Hypothalamus (tissue), 51 donors: ENCODE data around the gene DYNC1I1.

Experiments used
- DNase-seq, 51 donors: peaks; one replicate each; lab custom pipeline; 2025; lab: John Stamatoyannopoulos, UW

DYNC1I1 gene

DNA sequence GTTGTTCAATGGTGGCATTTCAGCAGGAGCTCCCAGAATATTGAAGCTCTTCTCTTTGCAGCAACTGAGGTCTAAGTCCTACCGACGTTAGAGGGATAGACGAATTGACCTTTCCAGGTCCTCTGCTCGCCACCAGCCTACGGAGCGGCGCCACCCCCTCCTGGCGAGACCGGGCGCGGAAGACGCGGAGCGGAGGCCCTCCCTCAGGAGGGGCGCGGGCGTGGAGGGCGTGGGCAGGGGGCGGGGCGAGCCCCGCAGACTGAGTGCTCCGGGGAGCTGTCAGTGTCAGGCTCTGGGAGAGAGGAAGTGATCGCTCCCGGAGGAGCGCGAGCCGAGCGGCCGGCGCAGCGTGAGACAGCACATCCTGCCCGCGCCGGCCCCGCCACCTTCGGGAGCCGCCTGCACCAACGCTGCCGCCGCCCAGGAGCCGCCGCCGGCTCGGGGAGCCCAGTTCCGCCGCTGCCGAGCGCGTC lies at the start of gene DYNC1I1:
DYNC1I1 (plus strand) TSS at position 257 of the 473 bp plus-strand sequence. CDS start 32,176 bp downstream, outside the sequence.
- peak in 46 of 51 donors; percentile 9 to 84 (median 52) for DNase-seq

DNA sequence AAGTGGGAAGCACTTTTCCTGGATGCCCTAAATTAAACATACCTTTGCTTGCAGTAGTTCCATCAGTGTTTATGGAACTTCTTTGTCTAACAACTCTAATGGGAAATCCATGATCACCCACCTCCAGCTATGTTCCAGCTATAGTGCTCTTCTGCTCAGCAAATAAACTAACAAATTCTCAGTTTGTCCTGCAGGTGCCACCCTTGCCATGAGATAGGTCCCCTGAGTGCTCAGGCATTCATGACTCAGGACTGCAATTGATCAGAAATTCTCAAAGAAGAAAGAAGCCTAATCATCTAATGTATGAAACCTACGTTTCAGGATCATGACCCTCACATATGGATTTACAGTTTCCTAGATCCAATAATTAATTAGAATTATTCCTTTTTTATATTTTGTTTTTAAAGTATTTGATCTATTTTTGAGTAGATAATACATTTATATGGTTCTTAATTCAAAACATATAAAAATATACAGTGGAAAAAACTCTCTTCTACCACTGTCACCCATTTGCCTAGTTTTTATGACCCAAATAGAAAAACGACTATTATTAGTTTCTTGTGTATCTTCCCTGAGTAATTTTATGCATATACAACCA lies 48.7 kb upstream of the DYNC1I1 start:
- peak in 21 of 51 donors; percentile 1 to 52 (median 19) for DNase-seq

DNA sequence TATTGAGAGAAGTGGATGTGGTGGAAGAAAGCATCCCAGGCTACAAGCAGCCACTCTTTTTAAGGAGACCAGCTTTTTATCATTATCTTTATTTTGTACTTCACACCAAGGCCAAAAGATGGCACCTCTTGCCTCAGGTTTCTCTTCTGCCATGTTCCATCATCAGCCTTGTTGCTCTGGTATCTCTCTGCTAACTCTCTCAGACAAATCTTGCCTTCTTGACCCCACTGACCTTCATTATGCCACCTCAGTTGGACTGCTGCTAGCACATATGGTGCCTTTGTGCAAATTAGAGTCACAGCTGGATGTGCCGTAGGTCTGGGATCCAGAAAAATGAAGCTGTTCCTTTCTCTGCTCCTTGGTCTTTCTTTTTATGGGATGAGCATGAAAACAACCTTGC lies 47.1 kb upstream of the DYNC1I1 start:
- DNase-seq, result no peak

DNA sequence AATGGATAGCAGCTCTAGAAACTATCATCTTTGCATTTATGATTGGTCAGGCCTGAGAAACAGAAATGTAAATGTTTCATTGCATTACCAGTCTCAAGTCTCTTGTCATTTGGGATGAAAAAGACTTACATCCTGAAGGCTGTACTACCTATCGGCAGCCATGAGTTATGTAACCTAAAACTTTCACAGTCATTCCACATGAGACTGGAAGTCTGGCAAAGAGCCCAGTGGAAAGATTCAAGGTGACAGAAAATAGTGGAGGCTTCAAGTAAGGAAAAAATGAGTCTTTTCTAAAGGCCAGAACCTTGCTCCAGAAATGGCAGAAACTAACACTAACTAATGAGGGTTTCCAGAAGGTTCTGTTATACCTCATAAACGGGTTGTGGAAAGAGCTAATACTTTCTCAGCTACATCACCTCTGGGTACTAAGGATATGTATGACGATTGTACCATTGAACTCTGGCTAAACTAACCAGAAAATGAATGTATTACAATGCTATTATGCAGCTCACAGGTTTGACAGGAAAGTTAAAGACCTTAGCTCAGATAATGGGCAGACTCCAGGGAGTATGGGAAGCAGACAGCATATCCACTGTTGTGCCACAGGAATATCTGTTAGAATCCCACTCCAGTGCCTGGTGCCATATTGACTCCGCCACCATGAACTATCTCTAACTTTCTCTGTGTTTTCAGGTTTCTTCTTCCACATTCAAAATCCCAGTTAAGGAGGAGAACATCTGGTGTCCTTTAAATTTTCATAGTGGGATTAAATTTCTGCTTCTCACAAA lies 41.7 kb upstream of the DYNC1I1 start:
- DNase-seq, result no peak

DNA sequence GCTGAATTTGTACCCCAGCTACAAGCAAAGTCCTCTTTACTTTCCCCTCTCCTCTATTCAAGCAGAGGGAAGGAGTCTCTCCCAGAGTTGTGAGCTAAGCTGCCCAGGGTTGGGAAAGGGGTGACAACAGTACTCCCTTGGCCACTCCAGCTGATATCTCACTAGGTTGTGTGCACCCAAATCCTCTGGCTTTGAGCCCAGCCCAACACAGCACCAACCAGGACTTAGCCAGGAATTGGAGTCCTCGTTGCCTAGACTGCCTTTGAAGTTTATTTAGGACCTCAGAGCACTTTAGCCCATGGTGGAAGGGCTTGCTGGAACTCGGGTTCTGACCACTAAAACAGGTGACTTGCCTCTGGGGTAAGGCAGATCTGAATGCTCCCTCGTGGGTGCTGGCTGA lies 35.7 kb upstream of the DYNC1I1 start:
- DNase-seq, result no peak

DNA sequence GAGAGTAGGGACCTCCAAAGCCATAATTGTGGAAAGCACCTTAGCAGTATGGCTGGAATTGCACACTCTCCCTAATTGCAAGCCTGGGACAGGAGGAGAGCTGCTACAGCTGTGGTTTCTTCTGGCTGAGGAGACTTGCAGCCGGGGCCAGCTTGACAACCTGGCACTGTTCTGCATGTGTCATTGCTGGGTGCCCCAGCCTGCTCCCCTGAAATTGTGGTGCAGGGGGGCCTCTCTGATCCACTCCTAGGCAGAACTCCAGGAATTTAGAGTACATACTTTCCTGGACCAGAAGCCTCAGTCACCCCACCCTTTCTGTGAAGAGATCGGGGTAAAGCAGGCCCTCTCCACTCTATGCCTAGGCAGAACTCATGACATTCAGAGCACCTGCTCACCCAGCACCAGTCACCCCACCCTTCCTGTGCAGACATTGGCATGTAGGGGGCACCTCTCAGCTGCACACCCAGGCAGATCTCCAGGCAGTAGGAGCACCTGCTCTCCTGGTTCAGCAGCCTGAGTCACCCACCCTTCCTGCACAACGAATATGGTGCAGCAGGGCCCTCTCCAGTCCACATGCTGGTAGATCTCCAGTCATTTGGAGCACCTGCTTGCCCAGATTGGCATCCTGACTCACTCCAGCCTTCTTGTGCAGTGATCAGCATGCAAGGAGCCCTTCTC lies 34.4 kb upstream of the DYNC1I1 start:
- no peak for DNase-seq

DNA sequence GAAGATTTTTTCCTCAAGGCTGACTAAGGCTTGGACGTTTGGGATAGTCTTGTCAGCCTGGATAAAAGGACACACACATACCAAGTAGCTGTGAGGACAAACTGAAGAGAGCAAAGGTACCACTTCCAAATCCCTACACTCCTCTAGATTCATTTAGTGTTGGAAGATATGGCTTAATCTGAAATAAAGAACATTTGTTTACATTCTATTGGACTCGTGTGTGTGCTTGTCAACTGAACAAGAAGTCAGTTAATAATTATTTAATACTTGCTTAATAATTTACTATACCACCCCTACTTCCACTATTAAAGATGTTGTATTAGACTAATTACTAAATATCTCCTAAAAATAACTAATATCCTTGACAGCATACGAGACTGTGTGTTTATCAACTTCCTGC lies 23.3 kb upstream of the DYNC1I1 start:
- DNase-seq, result no peak

DNA sequence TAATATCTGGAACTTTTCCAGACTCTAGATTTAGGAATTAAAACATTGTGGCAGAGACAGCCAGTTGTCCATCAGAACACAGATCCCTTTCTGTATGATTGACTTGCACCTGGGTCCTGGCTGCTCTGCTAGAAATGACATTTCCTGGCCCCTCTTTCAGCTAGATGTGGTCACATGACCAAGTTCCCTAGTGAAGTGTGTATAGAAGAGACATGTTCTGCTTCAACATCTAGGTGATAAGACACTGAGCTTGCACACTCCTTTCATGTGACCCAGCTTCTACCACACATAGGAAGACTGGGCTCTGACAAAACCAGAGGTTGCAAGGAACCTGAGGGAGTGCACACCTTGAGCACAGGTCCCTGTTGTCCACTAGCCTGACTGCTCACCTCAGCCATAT lies 22.8 kb upstream of the DYNC1I1 start:
- DNase-seq, result no peak

DNA sequence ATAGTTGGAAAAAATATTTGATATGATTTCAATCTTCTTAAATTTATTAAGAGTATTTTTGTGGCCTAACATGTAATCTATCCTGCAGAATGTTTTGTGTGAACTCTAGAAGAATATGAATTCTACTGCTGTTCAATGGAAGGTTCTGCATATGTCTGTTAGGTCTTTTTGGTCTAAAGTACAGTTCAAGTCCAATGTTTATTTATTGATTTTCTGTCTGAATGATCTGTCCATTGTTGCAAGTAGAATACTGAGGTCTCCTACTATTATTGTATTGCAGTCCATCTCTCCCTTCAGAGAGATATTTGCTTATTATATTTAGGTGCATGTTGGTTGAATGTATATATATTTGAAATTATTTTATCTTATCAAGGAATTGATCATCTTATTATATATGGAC lies 18.9 kb upstream of the DYNC1I1 start:
- no peak for DNase-seq

DNA sequence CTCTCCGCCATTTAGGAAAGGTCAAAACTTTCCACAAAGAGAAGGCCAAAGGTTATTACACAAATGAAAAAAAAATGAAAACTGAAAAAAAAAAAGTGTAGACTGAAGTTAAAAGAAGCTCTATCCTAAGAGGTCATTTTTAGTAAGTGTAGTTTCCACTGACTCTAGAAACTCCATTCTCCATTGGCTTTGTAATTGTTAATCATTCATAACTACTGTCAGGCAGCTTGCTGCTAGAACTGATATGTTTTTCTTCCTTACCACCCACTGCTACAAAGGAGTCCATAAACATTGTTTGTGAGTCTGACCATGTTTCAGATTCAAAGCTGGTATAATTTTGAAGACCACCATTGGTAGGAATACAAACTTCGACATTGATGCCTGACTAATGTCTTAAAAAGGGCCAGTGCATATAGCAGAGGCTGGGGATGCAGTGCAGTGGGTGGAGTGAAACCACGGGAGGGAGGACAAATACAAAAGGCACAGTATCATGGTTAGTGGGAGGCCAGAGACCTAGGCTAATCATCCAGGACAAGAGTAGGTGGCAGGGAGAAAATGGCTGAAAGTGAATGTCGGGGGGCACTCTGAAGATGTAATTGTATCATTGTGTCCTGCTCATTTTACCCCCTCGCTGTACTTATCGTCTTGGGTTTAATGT lies 16.9 kb upstream of the DYNC1I1 start:
- DNase-seq, result no peak

DNA sequence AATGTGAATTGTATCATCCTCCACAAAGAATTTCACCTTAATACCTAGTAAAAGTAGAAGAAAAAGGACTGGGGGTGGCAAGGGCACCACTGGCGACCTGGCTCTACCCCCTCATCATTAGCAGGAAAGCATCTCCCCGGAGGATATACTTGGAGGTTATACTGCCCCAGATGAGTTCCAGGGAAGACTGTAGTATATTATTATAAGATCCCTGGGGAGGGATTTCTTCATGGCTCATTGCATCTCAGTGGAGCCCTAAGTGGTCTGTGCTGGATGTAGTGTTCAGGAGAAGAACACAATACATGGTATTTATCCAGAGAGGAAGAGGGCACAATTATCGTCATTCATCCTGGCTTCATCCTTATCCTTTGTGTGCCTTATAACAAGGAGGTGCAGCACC lies 14.2 kb upstream of the DYNC1I1 start:
- DNase-seq, result no peak

DNA sequence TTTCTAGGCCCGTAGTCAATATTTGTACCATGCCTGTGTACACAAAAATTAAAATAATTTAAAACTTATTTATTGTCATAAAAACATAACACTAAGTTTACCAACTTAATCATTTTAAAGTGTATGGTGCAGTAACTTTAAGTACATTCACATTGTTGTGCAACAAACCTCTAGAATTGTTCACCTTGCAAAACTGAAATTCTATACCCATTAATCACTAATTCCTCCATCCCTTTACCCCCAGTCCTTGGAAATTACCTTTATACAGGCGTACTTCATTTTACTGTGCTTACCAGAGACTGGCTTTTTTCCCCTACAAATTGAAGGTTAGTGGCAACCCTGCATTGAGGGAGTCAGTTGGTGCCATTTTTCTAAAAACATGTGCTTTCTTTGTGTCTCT lies 6.3 kb upstream of the DYNC1I1 start:
- no peak for DNase-seq

DNA sequence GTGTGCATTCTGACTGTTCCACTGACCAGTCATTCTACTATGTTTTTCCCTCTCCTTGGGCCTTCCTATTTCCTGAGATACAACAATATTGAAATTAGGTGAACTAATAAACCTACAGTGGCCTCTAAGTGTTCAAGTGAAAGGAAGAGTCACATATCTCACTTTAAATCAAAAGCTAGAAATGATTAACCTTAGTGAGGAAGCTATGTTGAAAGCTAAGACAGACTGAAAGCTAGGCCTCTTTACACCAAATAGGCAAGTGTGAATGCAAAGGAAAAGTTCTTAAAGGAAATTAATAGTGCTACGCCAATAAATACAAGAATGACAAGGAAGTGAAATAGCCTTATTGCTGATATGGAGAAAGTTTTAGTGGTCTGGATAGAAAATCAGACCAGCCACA lies 5.7 kb upstream of the DYNC1I1 start:
- DNase-seq, result no peak

DNA sequence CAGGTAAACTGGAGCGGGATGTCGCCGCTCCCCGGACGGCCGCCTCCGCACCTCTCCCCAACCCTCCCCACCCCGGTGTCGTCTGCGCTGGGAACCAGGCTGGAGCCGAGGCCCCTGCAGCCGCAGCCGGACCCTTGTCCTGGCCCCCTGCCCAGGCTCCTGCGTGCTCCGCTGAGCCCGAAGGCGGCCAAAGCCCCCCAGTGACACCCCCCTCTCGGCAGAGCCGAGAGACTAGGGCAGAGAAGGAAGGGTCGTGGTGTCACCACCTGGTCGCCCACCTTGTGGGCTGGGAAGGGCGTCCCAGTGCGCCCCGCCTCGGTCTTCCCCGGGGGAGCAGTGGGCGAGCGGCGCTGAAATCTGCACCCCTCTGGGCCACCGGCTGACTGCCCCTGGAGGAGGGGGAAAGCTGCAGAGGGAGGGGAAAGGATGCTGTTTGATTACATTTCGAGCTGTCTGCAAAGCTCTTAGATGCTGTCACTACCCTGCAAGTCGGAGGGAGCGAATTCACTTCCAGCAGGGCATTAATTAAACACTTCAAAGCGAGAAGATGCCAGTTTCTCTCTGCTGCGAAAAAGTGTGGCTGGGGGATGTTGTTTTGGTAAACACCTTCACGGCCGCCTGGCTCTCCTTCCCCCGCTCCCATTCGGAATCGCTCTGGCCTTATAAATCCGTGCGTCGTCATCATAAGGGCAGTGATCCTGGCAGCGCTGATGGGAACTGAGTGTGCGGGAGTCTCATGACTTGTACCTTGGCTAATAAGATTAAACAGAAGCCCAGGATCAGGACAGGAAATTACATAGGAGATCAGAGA lies 622 bp downstream of the DYNC1I1 start:
- DNase-seq, result peak in 23 of 51 donors; percentile 2 to 68 (median 25)

DNA sequence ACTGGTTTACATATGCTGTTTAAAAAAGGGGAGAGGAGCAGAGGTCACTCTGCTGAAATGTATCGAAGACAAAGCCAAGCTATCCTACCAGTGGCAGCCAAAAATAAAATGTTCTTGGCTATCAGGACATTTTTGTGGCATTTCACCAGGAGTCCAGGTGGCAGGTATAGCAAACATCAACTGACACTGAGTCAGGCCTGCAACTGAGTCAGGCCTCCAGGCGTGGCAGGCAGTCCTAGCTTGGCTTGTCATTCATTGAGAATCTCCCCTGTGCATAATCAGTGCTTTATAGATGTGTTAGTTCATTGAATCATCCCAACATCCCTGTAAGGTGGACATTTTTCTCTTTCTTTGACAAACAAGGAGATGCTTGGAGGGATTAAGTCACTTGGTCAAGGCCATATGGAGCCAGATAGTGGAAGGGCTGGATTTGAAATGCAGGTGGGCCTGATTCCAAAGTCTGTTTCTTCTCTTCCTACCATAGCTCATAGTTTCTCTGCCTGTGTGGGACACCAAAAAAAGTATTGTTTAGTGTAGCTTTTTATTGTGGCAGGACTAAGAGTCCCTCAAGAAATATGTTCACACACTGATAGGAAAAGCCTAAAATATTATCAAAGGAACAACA lies 4.3 kb downstream of the DYNC1I1 start:
- no peak for DNase-seq

DNA sequence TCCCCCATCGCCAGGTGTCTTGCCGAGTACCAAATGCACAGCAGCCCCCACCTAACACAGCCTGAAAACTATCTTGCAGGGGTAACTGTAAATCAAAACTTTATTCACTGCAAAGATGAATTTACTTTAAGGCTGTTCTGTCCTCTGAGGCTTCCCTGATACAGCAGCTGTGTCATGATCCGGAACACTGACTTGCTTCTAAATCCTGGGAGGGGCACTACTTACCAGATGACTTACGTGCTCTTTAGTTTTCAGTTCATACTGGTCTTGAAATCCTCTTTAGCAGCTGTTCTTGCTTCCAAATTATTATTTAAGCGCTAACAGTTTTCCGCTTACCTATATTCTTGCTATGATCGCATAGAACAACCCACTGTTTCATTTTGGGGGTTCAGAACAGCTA lies 4.9 kb downstream of the DYNC1I1 start:
- no peak for DNase-seq

DNA sequence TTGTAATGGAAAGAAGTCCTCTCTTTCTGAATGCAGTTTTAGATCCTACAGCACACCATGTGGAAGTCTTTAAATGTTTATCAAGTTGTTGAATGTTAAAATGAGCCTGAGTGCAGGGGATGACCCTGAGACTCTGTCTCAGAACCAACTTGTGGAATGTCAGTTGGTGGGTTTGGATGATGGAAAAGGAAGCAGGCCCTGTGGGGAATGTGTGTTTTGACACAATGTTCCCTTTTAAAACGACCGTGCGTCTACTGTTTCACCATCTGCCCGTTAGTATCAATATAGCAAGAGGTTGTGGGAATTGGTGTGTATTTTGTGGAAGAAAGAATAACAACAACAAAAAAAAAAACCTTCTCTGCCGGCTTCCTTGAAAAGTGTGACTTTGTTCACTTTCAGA lies 8.3 kb downstream of the DYNC1I1 start:
- no peak for DNase-seq

DNA sequence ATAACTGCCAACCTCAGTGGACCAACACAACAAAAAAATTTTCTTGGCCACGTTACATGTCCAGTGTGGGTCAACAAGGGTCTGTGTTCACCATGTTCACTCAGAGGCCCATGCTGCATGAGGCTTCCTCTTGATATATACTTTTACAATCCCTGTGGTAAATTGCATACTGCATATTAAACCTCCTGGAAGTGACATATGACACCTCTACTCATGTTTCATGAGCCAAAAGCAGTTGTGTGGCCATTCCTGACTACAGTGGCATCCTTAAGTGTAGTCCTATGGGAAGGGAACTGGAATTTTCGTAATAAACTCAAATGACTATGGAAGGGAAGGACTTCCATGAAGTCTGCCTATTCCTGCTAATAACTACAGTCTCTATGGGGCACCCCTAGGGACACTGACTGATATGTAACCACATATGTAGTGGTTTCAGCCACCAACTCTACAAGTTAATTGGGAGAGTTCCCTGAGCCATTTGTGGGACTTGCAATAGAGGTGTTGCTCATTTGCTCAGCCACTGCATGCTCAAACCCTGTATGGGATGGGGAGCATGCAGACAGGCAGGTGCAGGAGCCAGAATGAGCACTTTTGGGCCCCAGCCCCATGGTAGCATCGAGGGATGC lies 9.7 kb downstream of the DYNC1I1 start:
- DNase-seq, result no peak

DNA sequence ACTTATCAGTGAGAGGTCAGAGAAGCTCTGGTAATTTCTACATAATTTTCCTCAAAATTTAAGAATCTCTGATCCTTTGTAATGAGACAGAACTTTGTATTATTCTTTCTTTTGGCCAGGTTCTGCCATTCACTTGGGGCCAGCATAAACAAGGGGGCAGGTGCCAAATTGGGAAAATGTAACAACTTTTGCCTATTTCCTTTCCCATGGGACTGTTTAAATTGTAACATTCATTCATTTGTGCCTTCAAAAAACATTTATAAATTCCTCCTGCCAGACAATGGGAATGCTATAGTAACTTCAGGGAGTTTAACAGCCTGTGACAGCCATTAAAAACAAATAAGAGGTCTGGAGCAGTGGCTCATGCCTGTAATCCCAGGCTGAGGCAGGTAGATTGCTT lies 12.4 kb downstream of the DYNC1I1 start:
- DNase-seq, result no peak
